Activated T-cell treated with anti-CD3 and anti-CD28 coated beads, Interleukin-2, amount 50 U/mL, for 4 hours (primary cell): Measurements from ENCODE around the gene SOD2. TPM values are rescaled to one million over a fixed set of nuclear protein-coding genes. Genes with fewer than 3 reads are reported as not detected.
"Not testable (repeated sequence)": the region's sequence is repeated elsewhere in the genome, so short reads cannot be mapped to it uniquely, and the experiment has no call there.

Experiments
- ATAC-seq, 2 donors: fragments of 200-7000 bp; cut with Tn5 transposase; one replicate each; pipeline ENCODE4 v1.10.0; 2021
- DNase-seq: peaks from one replicate; pipeline ENCODE4 v3.0.0-alpha.2; 2020
- H3K27me3 Mint-ChIP-seq: one replicate; pipeline ENCODE4 v1.8.0; 2021; ENCODE audit warnings: low read depth, mixed read lengths
- H3K36me3 Mint-ChIP-seq: one replicate; pipeline ENCODE4 v1.8.0; 2022; ENCODE audit warnings: mixed read lengths; ENCODE audit not compliant: insufficient read depth
- H3K4me1 Mint-ChIP-seq: one replicate; pipeline ENCODE4 v1.8.0; 2021; ENCODE audit warnings: low read depth, mixed read lengths
- H3K4me3 Mint-ChIP-seq: one replicate; pipeline ENCODE4 v1.8.0; 2021; ENCODE audit warnings: mild to moderate bottlenecking, moderate library complexity, mixed read lengths
- H3K9me3 Mint-ChIP-seq: one replicate; pipeline ENCODE4 v1.8.0; 2021; ENCODE audit warnings: mixed read lengths
- total RNA-seq, 3 donors: library from RNA; stranded (reverse); gene quantifications; one replicate each; pipeline ENCODE4 v1.2.1, GENCODE V29; 2021

Gene SOD2
- total RNA-seq, 3 donors from 2014 or later, result 116 to 147 (median 133) TPM

DNA sequence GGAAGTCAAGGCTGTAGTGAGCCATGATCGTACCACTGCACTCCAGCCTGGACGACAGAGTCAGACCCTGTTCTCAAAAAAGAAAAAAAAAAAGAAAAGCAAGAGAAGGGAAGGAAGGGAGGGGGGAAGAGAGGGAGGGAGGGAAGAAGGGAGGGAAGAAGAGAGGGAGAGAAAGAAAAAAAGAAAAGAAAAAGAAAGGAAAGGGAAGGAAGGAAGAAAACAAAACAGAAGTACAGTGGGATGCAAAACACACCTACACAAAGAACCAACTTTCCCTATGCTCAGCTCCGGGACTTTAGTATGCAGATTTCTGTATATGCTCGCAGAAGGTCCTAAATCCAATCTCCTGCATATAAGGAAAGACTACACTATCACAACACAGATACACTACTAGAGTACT is 31.7 kb upstream of the SOD2 start:
- Mint-ChIP-seq H3K27me3 (no peaks in the 10 kb centered on the region), H3K4me1 (peaks cover 27% of the 10 kb centered on the region), H3K4me3 (peak overlapping the region; percentile 31), H3K36me3 (peaks cover 10% of the 10 kb centered on the region), H3K9me3 (no peaks in the 10 kb centered on the region)
- no peak for ATAC-seq
- no peak for DNase-seq

GRCh38 chr6:159723259-159723658 is 30.2 kb upstream of the SOD2 start:
- no peak for ATAC-seq
- peaks cover 10% of the 10 kb centered on the region for H3K36me3 Mint-ChIP-seq

DNA sequence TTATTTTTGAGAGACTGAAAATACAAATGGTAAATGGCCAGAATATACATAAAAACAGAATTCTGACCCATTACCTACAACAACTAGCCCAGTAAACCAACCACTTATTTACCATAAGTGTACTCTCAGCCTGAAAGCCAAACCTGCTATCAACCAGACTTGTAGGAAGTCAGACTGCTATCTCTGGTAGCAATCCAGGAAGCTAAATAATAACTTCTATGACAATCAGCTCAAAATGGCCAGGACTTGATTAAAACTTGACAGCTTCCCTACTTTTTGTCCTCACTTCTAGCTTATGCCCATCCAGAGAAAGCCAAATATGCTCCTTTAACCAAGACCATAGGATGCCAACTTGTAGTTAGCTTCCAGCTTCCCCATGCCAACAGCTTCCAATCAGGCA is 29.6 kb upstream of the SOD2 start:
- no peaks in the 10 kb centered on the region for H3K9me3 Mint-ChIP-seq
- ATAC-seq (no peak), DNase-seq (no peak)
- H3K4me3 Mint-ChIP-seq, result no peak overlapping the region
- peaks cover 14% of the 10 kb centered on the region for H3K4me1 Mint-ChIP-seq
- H3K36me3 Mint-ChIP-seq, result peaks cover 10% of the 10 kb centered on the region
- H3K27me3 Mint-ChIP-seq, result no peaks in the 10 kb centered on the region

More at GRCh38 chr6:159723259-159723658, 30.2 kb upstream of the SOD2 start:
- no peak for DNase-seq
- H3K27me3 Mint-ChIP-seq, result no peaks in the 10 kb centered on the region
- no peaks in the 10 kb centered on the region for H3K9me3 Mint-ChIP-seq
- peaks cover 14% of the 10 kb centered on the region for H3K4me1 Mint-ChIP-seq
- no peak overlapping the region for H3K4me3 Mint-ChIP-seq

DNA sequence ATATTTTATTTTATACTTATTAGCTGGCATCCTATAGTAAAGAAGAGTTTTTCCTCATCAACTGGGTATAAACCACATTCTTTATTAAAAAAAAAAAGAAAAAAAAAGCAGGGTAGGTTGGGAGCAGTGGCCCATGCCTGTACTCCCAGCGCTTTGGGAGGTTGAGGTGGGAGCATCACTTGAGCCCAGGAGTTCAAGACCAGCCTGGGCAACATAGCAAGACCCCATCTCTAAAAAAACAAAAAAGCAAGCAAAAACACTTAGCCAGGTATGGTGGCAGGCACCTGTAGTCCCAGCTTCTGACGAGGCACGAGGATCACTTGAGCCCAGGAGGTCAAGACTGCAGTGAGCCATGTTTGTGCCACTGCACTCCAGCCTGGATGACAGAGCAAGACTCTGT is 28.9 kb upstream of the SOD2 start:
- peaks cover 14% of the 10 kb centered on the region for H3K4me1 Mint-ChIP-seq
- not testable (repeated sequence) for H3K9me3 Mint-ChIP-seq

DNA sequence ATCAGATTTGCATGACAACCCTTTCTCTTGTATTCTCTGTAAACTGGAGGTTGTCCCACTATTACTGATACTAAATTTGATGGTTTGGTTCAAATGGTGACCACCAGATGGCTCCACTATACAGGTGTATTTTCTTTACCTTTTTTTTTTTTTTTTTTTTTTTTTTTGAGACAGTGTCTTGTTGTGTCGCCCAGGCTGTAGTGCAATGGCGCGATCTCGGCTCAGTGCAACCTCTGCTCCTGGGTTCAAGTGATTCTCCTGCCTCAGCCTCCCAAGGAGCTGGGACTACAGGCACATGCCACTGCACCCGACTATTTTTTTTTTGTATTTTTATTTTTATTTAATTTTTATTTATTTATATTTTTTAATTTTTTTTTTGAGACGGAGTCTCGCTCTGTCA is 27.7 kb upstream of the SOD2 start:
- H3K4me1 Mint-ChIP-seq, result peaks cover 6% of the 10 kb centered on the region
- no peaks in the 10 kb centered on the region for H3K9me3 Mint-ChIP-seq
- DNase-seq (peak; percentile 17), ATAC-seq (no peak)
- H3K27me3 Mint-ChIP-seq, result no peaks in the 10 kb centered on the region
- H3K36me3 Mint-ChIP-seq, result peaks cover 10% of the 10 kb centered on the region
- no peak overlapping the region for H3K4me3 Mint-ChIP-seq

More for the DNA sequence above, 28.9 kb upstream of the SOD2 start:
- not testable (repeated sequence) for H3K27me3 Mint-ChIP-seq, H3K4me3 Mint-ChIP-seq, DNase-seq, H3K36me3 Mint-ChIP-seq, ATAC-seq

- Mint-ChIP-seq H3K4me3 (no peak overlapping the region), H3K9me3 (no peaks in the 10 kb centered on the region), H3K27me3 (no peaks in the 10 kb centered on the region), H3K4me1 (peaks cover 9% of the 10 kb centered on the region), H3K36me3 (peaks cover 10% of the 10 kb centered on the region)
- DNase-seq (no peak), ATAC-seq (no peak)
Measured at GRCh38 chr6:159719287-159719686, 26.2 kb upstream of the SOD2 start.

- no peaks in the 10 kb centered on the region for H3K9me3 Mint-ChIP-seq
- no peak for ATAC-seq
- no peak for DNase-seq
- no peak overlapping the region for H3K4me3 Mint-ChIP-seq
- H3K4me1 Mint-ChIP-seq, result peaks cover 9% of the 10 kb centered on the region
- H3K36me3 Mint-ChIP-seq, result peaks cover 10% of the 10 kb centered on the region
- H3K27me3 Mint-ChIP-seq, result no peaks in the 10 kb centered on the region
Measured at GRCh38 chr6:159718634-159719033, 25.6 kb upstream of the SOD2 start.

GRCh38 chr6:159716247-159717096 is 23.4 kb upstream of the SOD2 start:
- Mint-ChIP-seq H3K4me3 (no peak overlapping the region), H3K36me3 (no peaks in the 10 kb centered on the region), H3K4me1 (peaks cover 3% of the 10 kb centered on the region), H3K27me3 (no peaks in the 10 kb centered on the region), H3K9me3 (no peaks in the 10 kb centered on the region)
- DNase-seq, result no peak
- no peak for ATAC-seq

DNA sequence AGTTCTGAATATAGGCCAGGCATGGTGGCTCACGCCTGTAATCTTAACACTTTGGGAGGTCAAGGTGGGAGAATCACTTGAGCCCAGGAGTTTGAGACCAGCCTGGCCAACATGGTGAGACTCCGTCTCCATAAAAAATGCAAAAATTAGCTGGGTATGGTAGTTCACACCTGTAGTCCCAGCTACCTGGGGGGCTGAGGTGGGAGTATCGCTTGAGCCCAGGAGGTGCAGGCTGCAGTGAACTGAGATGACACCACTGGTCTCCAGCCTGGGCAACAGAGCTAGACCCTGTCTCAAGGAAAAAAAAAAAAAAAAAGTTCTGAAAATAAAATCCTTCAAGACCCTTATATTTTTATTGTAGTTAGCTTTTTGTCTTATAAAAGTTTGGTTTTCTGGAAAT is 22.6 kb upstream of the SOD2 start:
- DNase-seq, result no peak
- Mint-ChIP-seq H3K27me3 (no peaks in the 10 kb centered on the region), H3K4me3 (no peak overlapping the region), H3K4me1 (peaks cover 3% of the 10 kb centered on the region), H3K9me3 (no peaks in the 10 kb centered on the region), H3K36me3 (no peaks in the 10 kb centered on the region)
- no peak for ATAC-seq

GRCh38 chr6:159715166-159715565 is 22.1 kb upstream of the SOD2 start:
- ATAC-seq (no peak), DNase-seq (no peak)
- Mint-ChIP-seq H3K4me1 (peaks cover 3% of the 10 kb centered on the region), H3K9me3 (no peaks in the 10 kb centered on the region), H3K4me3 (no peak overlapping the region), H3K36me3 (no peaks in the 10 kb centered on the region), H3K27me3 (no peaks in the 10 kb centered on the region)

- no peak for ATAC-seq
- no peaks in the 10 kb centered on the region for H3K9me3 Mint-ChIP-seq
- H3K4me1 Mint-ChIP-seq, result peaks cover 3% of the 10 kb centered on the region
- DNase-seq, result no peak
- no peaks in the 10 kb centered on the region for H3K36me3 Mint-ChIP-seq
- H3K27me3 Mint-ChIP-seq, result no peaks in the 10 kb centered on the region
- H3K4me3 Mint-ChIP-seq, result no peak overlapping the region
Measured at GRCh38 chr6:159714404-159714803, 21.4 kb upstream of the SOD2 start.

DNA sequence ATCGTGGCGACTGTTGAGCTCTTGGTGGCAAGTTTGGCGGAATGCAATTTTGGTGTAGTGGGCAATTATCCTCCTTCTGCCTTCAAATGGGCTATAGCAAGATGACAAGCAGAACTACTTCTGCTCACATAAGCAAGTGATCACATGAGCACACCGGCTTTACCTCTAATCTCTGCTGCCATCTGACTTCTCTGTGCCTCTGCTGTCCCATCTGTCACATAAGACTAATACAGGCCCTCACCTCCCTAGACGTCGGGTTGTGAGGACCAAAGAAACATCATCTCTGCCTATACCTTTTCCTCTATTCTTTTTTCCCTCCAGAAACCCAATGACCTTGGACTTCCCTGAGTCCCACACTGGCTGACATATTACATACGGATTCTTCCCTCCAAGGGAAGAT is 20.9 kb upstream of the SOD2 start:
- H3K9me3 Mint-ChIP-seq, result no peaks in the 10 kb centered on the region
- no peak overlapping the region for H3K4me3 Mint-ChIP-seq
- no peaks in the 10 kb centered on the region for H3K27me3 Mint-ChIP-seq
- ATAC-seq (no peak), DNase-seq (no peak)
- H3K36me3 Mint-ChIP-seq, result no peaks in the 10 kb centered on the region
- H3K4me1 Mint-ChIP-seq, result peaks cover 3% of the 10 kb centered on the region

GRCh38 chr6:159712389-159712788 is 19.3 kb upstream of the SOD2 start:
- H3K27me3 Mint-ChIP-seq, H3K9me3 Mint-ChIP-seq: not testable (repeated sequence)

DNA sequence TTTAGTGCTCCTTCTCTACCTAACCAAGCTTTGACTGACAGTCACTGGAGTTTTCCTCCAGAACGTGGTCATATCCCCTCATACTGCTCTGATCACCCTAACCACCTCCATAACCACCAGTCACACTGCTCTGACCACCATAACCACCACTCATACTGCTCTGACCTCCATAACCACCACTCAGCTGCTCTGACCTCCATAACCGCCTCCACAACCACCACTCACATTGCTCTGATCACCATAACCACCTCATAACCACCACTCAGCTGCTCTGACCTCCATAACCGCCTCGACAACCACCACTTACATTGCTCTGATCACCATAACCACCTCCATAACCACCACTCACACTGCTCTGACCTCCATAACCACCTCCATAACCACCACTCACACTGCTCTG is 17.6 kb upstream of the SOD2 start:
- not testable (repeated sequence) for ATAC-seq, H3K27me3 Mint-ChIP-seq, H3K4me3 Mint-ChIP-seq, H3K36me3 Mint-ChIP-seq, H3K9me3 Mint-ChIP-seq, DNase-seq, H3K4me1 Mint-ChIP-seq

More at GRCh38 chr6:159712389-159712788, 19.3 kb upstream of the SOD2 start:
- DNase-seq, H3K36me3 Mint-ChIP-seq, H3K4me1 Mint-ChIP-seq, ATAC-seq, H3K4me3 Mint-ChIP-seq: not testable (repeated sequence)

DNA sequence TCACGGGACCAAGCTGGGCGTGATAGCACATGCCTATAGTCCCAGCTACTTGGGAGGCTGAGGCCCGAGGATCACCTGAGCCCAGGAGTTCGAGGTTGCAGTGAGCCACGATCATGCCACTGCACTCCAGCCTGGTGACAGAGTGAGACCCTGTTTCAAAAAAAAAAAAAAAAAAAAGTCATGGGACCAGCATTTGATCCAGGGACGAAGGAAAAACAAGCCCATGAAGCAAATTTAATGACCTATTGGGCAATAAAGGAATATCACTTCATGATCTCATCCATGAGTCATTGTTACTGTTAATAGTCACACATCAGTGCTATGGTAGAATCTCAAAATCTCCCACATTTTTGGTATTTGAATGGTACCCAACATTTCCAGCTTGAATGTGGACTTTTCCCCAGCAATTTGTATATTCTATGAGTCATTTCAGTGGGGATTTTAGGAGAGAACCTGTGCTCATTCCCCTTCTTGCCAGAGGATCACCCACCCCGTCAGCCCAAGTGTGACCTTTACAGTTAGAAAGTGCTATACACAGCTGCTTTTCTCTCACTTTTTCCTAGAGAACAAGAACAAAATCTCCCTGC is 8.5 kb upstream of the SOD2 start:
- peaks cover 9% of the 10 kb centered on the region for H3K4me1 Mint-ChIP-seq
- peak; percentile 38 to 51 for ATAC-seq
- H3K36me3 Mint-ChIP-seq, result peaks cover 5% of the 10 kb centered on the region
- H3K4me3 Mint-ChIP-seq, result no peak overlapping the region
- H3K9me3 Mint-ChIP-seq, result no peaks in the 10 kb centered on the region
- DNase-seq, result no peak
- no peaks in the 10 kb centered on the region for H3K27me3 Mint-ChIP-seq
